WTC11 (cell line): ENCODE data around the gene PLAAT5.

ENCODE experiments used
- ZNF512 ChIP-seq: sonication (generic); formaldehyde crosslinking; IDR thresholded peaks from 2 replicates; pipeline ENCODE4 v1.8.1; 2022; ENCODE audit warnings: missing genetic modification reagents, borderline replicate concordance
- TF ChIP-seq, protein P1 (sequence below): sonication (generic); formaldehyde crosslinking; IDR thresholded peaks from 2 replicates; pipeline ENCODE4 v1.8.1; 2023; ENCODE audit warnings: mild to moderate bottlenecking, missing genetic modification reagents, moderate library complexity

GRCh38 chr11:63472372-63472771, 18.6 kb downstream of the PLAAT5 start:
- TF ChIP-seq, protein P1, sequence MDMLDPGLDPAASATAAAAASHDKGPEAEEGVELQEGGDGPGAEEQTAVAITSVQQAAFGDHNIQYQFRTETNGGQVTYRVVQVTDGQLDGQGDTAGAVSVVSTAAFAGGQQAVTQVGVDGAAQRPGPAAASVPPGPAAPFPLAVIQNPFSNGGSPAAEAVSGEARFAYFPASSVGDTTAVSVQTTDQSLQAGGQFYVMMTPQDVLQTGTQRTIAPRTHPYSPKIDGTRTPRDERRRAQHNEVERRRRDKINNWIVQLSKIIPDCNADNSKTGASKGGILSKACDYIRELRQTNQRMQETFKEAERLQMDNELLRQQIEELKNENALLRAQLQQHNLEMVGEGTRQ (CRISPR knock-in tag), result no peak
- TF ChIP-seq ZNF512 (CRISPR knock-in tag), result no peak
